ENCODE measurements around the gene OTX1.

Gene OTX1

DNA sequence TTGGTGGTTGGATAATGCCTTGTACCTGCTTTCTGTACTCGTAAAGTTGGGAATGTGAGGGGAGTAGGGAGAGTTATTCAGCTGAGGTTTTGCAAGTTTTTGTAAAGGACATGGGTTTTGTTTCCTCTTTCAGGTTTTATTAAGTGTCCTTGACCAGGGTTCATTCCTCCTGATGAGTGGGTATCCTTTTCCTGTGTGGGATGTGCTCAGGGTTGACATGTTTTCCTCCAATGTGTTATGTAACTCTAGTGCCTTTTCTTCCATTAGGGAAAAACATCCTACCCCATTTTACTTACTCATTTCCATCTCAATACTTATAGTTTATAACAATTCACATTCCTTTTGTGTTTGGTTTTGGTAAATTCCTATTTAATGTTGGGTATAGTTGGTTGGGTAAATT lies 48.4 kb downstream of the OTX1 start:
- no peak for TF ChIP-seq CTCF (IDR thresholded peaks at IDR 0.05; ENCODE audit: insufficient read depth, missing control alignments)
- FAIRE-seq = no peak

DNA sequence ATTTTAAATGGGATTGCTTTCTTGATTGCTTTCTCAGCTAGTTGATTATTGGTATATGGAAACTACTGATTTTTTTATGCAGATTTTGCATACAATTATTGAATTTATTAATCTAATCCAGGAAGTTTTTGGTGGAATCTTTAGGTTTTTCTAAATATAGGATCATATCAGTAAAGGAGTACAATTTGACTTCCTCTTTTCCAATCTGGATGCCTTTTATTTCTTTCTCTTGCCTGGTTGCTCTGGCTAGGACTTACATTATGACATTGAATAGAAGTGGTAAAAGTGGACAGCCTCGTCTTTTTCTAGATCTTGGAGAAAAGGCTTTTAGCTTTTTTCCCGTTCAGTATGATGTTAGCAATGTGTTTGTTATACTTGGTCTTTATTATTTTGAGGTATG lies 51.3 kb downstream of the OTX1 start:
- DNase-seq (ENCODE audit: insufficient read length, low spot score) = no peak
- no peak for FAIRE-seq
- no peak for TF ChIP-seq CTCF (IDR thresholded peaks at IDR 0.05; ENCODE audit: insufficient read depth, missing control alignments)

More for the DNA sequence above, 48.4 kb downstream of the OTX1 start:
- no peak for DNase-seq (ENCODE audit: insufficient read length, low spot score)

GRCh38 chr2:63104482-63104881 lies 53.9 kb downstream of the OTX1 start:
- no peak for FAIRE-seq
- TF ChIP-seq CTCF (IDR thresholded peaks at IDR 0.05; ENCODE audit: insufficient read depth, missing control alignments) = no peak
- DNase-seq (ENCODE audit: insufficient read length, low spot score) = no peak
